GM10266 (cell line): ENCODE measurements around the gene MARS1.

Source experiments
- DNase-seq: peaks from one replicate; pipeline ENCODE4 v3.0.0; 2012; ENCODE audit errors: extremely low spot score
- CTCF ChIP-seq: IDR thresholded peaks from 2 replicates; pipeline ENCODE4 v1.5.1; 2012; ENCODE audit warnings: mild to moderate bottlenecking, low read depth; ENCODE audit not compliant: control insufficient read depth, insufficient read depth; ENCODE audit errors: missing control alignments

The MARS1 gene

GRCh38 chr12:57479376-57480115, 8.3 kb upstream of the MARS1 start, which contains the start of gene ARHGAP9:
TSS of gene ARHGAP9 (minus strand) at chr12:57479866. CDS start at chr12:57479406, 460 bp downstream.
- TF ChIP-seq CTCF = no peak
- DNase-seq = peak; percentile 78

GRCh38 chr12:57481671-57482070, 6.2 kb upstream of the MARS1 start:
- no peak for DNase-seq
- no peak for TF ChIP-seq CTCF

- no peak for TF ChIP-seq CTCF
- DNase-seq = no peak
Measured at GRCh38 chr12:57483466-57483865, 4.4 kb upstream of the MARS1 start.

- no peak for TF ChIP-seq CTCF
- DNase-seq = no peak
Measured at GRCh38 chr12:57485695-57486094, 2.2 kb upstream of the MARS1 start.

- TF ChIP-seq CTCF = no peak
- no peak for DNase-seq
Measured at GRCh38 chr12:57487055-57487596, 742 bp upstream of the MARS1 start.

GRCh38 chr12:57488402-57489156, 711 bp downstream of the MARS1 start:
- TF ChIP-seq CTCF = no peak
- DNase-seq = no peak
